ENCODE measurements around the gene LSP1. TPM values are rescaled to one million over a fixed set of nuclear protein-coding genes. Genes with fewer than 3 reads are reported as not detected.
A peak's percentile ranks its signal among the peaks of the same experiment; 100 is the strongest.

LSP1 gene
- total and polyA plus RNA-seq, 8 donors = 9.8 to 239 (median 58.9) TPM

GRCh38 chr11:1863352-1864216, 10.7 kb downstream of the LSP1 start:
- TF ChIP-seq POLR2AphosphoS5 (IDR thresholded peaks at IDR 0.05) = peak in 2 of 3 donors; percentile 48 to 49
- no peak for TF ChIP-seq EP300 (IDR thresholded peaks at IDR 0.05)
- intact Hi-C loops (cut with DNase I; ENCODE audit: low total_unique reads) = no loop called here
- H3K36me3 ChIP-seq = no peaks in the 10 kb centered on the region
- peaks cover 0 to 3% (median 0%) of the 10 kb centered on the region in 3 donors for H3K27me3 ChIP-seq
- no peaks in the 10 kb centered on the region for H3K9me3 ChIP-seq
- H3K4me3 ChIP-seq = peak overlapping the region; percentile 20 to 36 (median 30)
- 12 to 30% (median 18%) methylated on average over 15 to 27 of the region's 27 CpGs for WGBS, 5 donors
- H3K27ac ChIP-seq = peak overlapping the region; percentile 9 to 87 (median 83)
- peak; percentile 75 to 91 for DNase-seq
- H3K4me1 ChIP-seq = peaks cover 33 to 57% (median 55%) of the 10 kb centered on the region in 4 donors

GRCh38 chr11:1864231-1864630, 11.3 kb downstream of the LSP1 start:
- Histone ChIP-seq H3K4me1 (peaks cover 33 to 62% (median 57%) of the 10 kb centered on the region in 4 donors), H3K9me3 (no peaks in the 10 kb centered on the region), H3K27ac (peak overlapping the region; percentile 9 to 87 (median 83)), H3K36me3 (no peaks in the 10 kb centered on the region), H3K27me3 (peaks cover 0 to 9% (median 0%) of the 10 kb centered on the region in 3 donors), H3K4me3 (peak overlapping the region; percentile 20 to 36 (median 30))
- TF ChIP-seq CTCF (IDR thresholded peaks at IDR 0.05) (no peak), POLR2A (IDR thresholded peaks at IDR 0.05) (no peak), EP300 (IDR thresholded peaks at IDR 0.05) (no peak), POLR2AphosphoS5 (IDR thresholded peaks at IDR 0.05) (no peak)
- intact Hi-C loops (cut with DNase I; ENCODE audit: low total_unique reads) = no loop called here
- WGBS, 5 donors = 35 to 75% (median 59%) methylated on average over 18 of the region's 18 CpGs
- DNase-seq = no peak

- H3K4me3 ChIP-seq = peak overlapping the region; percentile 20 to 36 (median 30)
- peaks cover 33 to 68% (median 59%) of the 10 kb centered on the region in 4 donors for H3K4me1 ChIP-seq
- intact Hi-C loops (cut with DNase I; ENCODE audit: low total_unique reads) = no loop called here
- DNase-seq = peak in 1 of 2 donors; percentile 48
- H3K9me3 ChIP-seq = no peaks in the 10 kb centered on the region
- H3K27me3 ChIP-seq = peaks cover 0 to 15% (median 0%) of the 10 kb centered on the region in 3 donors
- H3K36me3 ChIP-seq = no peaks in the 10 kb centered on the region
- TF ChIP-seq EP300 (IDR thresholded peaks at IDR 0.05) = no peak
- no peak for TF ChIP-seq CTCF (IDR thresholded peaks at IDR 0.05)
- TF ChIP-seq POLR2A (IDR thresholded peaks at IDR 0.05) = no peak
- no peak for TF ChIP-seq POLR2AphosphoS5 (IDR thresholded peaks at IDR 0.05)
- H3K27ac ChIP-seq = peak overlapping the region in 4 of 5 donors; percentile 74 to 87 (median 84)
- 75 to 81% (median 79%) methylated on average over 26 to 30 of the region's 30 CpGs for WGBS, 5 donors
Observed at GRCh38 chr11:1864831-1865665, 12.2 kb downstream of the LSP1 start.

GRCh38 chr11:1866226-1866625, 13.3 kb downstream of the LSP1 start:
- intact Hi-C loops (cut with DNase I; ENCODE audit: low total_unique reads) = no loop called here
- Histone ChIP-seq H3K27ac (peak overlapping the region in 3 of 5 donors; percentile 20 to 88 (median 87)), H3K9me3 (no peaks in the 10 kb centered on the region), H3K4me3 (no peak overlapping the region), H3K36me3 (no peaks in the 10 kb centered on the region), H3K4me1 (peaks cover 33 to 79% (median 63%) of the 10 kb centered on the region in 4 donors), H3K27me3 (peaks cover 0 to 27% (median 0%) of the 10 kb centered on the region in 3 donors)
- WGBS, 5 donors = 80 to 95% (median 87%) methylated on average over 2 to 8 of the region's 8 CpGs
- DNase-seq = no peak
- no peak for TF ChIP-seq POLR2A (IDR thresholded peaks at IDR 0.05)
- TF ChIP-seq POLR2AphosphoS5 (IDR thresholded peaks at IDR 0.05) = no peak
- no peak for TF ChIP-seq EP300 (IDR thresholded peaks at IDR 0.05)
- TF ChIP-seq CTCF (IDR thresholded peaks at IDR 0.05) = no peak

Data from stomach (tissue), 9 donors.